HG03432 (cell line): Measurements from ENCODE around the gene NGEF.
"Not testable (repeated sequence)": the region's sequence is repeated elsewhere in the genome, so short reads cannot be mapped to it uniquely, and the experiment has no call there.

Experiments used
- ATAC-seq: cut with Tn5 transposase; IDR thresholded peaks from one replicate; pipeline ENCODE4 v1.9.1; 2021; ENCODE audit warnings: mild to moderate bottlenecking, moderate library complexity; ENCODE audit not compliant: unreplicated experiment

NGEF gene

DNA sequence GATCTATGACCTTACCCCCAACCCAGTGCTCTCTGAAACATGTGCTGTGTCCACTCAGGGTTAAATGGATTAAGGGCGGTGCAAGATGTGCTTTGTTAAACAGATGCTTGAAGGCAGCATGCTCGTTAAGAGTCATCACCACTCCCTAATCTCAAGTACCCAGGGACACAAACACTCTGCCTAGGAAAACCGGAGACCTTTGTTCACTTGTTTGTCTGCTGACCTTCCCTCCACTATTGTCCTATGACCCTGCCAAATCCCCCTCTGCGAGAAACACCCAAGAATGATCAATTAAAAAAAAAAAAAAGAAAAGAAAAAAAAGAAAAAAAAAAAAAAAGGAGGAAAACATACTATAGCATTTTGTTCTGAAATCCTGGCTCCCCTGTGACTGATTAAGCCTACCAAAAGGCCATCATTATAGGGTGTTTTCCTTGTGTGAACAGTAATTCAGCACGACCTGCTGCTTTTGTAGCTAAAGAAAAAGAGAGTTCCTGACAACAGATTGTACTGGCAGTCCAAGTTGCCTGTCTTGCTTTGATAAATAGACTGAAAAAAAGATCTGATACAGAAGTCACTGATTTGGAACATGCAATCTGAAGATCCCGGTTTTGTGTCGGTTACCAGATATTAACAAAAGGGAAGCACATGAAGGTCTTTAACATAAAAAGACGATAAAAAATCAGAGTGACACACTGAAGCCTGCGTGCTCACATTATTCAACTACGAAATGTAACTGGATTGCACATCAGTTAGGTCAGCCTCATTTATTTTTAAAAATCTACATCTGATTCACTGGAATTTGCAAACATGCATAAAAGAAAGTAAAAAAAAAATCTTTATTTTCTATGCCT lies 106.0 kb downstream of the NGEF start:
- not testable (repeated sequence) for ATAC-seq

DNA sequence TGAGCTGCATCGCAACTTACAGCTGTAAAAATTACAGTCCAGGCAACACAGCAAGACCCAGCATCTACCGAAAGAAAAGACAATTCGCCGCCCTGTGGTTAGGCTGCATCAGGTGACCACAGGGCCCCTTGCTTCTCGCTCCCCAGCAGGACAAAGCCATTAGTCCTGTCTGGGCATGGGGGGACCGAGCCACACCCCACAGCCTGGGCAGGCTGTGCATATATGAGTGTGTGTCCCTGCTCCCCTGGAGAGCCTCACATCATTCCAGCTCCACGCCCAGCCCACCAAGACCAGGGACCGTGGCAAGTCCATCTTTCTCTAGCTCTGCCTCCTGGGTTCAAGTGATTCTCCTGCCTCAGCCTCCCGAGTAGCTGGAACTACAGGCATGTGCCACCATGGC lies 109.1 kb downstream of the NGEF start:
- ATAC-seq: no peak

DNA sequence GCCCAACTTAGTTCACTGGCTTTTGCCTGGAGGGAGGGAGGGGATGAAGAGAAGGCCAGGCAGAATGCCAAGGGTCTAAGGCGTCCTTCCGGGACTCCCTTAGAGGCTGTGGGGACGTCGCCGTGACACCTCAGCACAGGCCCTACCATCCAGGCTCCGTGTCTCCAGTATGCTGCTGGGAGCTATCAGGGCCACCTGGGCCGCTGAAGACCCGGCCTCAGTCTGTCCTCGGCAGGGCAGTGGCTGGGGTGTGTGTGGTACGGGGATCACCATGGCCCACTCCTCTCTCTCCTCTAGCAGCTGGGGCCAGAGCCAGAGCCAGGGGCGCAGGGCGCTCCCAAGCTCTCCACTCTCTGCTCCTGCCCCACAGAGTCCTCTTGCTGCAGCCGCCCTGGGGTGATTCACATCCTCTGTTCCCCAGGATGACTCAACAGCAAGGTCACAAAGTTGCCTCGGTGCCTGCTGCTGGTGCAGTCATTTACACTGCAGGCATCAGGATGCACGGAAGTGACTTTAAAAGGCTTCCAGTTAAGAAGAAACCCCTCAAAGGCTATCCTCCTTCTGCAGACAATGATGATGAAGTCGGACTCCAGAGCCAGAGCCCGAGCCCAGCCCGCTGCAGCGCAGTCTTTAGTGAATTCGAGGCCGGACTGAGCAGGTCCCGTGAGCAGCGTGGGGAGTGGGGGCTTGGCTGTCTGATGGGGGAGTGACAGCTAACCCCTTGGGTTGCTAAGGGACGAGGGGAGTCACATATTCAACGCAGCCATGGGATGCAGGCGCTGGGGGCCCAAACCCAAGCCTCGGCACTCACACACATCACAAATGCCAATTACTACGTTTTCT lies 111.1 kb downstream of the NGEF start:
- ATAC-seq: no peak

DNA sequence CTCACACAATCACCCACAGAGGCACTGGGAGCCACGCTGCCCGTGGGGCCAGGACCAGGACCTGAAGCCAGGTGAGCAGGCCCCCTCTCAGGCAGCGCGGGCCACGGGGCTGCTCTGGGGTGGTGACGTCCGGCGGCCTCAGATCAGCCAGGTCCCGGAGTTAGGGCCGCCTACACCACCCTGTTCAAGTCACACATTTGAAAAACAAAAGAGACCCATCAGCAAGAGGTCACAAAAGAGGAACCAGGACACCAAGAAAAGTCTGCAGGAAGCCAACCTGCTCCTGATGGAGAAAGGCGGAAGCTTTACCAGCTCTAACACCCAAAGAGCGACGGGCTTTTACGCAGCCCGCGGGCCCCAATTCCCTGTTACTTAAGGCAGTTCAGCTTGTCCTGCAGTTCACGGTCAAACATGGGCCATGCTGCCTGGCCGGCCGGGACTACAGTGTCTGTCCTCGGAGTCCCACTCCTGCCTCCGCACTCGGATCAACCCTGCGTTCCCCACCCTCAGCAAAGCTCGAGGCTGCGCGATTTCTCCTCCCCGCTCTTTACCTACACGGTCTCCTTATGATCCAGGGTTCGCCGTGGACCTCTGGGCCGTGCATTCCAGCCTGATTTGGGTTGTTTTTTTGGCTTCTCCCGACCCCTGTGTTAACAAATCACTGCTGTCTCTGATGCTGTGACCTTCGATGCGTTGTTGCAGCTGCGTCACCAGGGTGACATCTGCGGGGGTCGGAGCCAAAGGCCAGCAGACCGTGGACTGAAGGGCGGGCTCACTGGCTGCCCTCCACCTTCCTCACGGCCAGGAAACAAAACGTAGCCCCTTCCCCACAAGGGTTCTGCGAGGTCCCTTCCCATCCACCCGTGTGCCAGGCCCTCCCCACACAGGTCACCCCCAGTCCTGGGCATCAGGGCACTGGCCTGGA lies 112.0 kb downstream of the NGEF start:
- no peak for ATAC-seq

DNA sequence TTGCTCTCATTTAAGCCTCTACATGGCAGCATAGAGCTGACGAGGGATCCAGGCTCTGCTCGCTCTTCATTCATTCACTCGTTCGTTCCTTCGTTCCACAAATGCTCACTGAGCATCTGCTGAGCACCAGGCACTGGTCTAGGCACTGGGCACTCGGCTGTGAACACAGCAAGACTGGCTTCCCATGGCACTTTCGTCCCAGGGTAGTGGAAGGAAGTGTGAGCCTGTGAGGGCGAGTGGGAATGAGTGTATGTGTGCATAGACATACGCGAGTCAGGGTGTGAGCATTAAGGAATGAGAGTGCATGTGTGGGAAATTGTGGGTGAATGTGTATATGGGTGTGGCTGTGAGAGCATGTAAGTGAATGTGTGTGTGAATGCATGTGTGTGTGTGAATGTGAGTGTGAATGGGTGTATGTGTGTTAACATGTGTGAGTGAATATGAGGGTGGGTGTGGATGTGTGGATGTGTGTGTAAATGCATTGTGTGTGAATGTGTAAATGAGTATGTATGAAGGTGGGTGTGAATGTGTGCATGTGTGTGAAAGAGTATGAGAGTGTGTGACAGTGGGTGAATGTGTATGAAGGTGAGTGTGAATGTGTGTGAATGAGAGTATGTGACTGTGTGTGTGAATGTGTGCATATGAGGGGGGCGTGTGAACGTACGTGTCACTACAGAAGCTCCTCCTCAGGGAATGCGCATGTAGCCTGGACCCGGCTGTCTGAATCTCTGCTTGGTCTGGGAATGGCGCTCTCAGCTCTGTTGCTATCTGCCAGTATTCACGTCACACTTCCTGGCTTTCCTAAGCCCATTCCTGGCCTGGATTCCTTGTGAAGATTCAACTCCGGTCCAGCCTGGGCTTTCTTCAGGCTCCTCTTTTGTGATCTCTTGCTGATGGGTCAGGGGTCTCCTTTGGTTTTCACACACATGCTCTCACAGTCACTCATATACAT lies 114.2 kb downstream of the NGEF start:
- no peak for ATAC-seq

DNA sequence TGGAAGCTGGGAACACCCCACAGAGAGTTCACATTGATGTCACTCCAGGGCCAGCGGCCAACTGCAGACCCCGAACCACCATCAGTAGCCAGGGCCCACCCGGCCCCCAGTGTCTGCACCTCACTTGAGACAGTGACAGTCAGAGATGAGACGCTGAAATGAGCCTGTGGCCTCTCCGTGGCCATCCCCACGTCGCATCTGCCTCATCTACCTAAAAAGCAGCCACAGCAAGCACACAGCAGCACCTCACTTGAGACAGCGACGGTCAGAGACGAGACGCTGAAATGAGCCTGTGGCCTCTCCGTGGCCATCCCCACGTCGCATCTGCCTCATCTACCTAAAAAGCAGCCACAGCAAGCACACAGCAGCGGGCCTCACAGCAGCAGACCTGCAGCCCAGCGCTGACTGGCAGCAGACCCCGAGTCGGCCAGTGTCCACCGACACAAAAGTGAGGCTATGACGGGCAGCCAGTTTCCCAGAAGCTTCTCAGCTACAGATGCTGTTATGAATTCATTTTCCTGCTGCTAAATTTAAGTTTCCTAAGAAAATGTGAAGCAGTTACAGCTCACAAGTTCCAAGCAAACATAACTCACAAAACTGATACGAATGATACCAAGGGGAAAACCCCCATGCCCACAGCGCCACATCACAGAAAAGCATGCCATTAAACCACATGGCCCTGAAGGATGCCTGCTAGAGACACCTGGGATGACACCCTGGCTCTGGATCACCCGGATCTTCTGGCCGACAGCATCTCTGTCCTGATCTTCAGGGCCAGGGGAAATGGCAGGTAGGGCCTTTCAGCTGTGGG lies 115.3 kb downstream of the NGEF start:
- ATAC-seq: no peak

DNA sequence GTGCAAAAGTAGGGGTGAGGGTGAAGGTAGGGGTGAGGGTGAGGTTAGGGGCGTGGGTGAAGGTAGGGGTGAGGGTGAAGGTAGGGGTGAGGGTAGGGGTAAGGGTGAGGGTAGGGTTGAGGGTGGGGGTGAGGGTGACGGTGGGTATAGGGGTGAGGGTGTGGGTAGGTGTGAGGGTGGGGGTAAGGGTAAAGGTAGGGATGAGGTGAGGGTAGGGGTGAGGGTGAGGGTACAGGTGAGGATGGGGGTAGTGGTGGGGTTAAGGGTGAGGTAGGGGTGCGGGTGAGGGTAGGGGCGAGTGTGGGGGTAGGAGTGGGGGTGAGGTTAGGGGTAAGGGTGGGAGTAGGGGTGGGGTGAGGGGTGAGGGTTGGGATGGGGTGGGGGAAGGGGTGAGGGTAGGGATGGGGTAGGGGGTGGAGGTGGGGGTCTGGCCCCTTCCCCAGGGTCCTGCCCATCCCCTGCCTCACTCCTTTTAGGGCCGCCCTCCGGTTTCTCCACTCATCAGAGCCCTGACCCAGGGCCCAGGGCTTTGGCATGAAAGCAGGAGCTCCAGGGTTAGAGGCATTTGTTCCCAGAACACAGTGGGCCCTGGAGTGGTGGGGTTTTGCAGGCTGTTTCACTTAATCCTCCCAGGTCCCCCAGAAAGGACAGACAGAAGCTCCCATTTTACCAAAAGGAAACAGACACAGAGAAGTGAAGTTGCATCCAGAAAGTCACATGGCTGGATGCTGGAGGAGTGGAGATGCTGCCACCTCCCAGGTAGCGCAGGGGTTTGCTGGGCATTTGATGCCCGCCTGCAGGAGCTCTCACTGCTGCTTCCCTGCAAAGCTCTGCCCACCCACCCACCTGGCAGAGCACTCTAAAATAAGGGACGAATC lies 116.1 kb downstream of the NGEF start:
- ATAC-seq: no peak

DNA sequence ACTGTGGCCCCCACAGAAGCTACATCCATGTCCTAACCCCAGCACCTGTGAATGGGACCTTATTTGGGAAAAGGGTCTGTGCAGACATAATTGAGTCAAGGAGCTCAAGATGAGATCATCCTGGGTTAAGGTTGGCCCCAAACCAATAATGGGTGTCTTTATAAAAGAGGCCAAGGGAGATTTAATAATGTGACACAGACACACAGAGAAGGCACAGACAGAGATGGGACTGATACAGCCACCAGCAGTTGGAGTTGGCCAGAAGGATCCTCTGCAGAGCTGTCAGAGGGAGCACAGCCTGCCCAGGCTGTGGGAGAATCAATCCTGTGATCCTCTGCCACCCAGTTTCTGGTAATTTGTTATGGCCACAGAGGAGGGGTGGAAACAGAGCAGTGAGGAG lies 116.9 kb downstream of the NGEF start:
- ATAC-seq: no peak

DNA sequence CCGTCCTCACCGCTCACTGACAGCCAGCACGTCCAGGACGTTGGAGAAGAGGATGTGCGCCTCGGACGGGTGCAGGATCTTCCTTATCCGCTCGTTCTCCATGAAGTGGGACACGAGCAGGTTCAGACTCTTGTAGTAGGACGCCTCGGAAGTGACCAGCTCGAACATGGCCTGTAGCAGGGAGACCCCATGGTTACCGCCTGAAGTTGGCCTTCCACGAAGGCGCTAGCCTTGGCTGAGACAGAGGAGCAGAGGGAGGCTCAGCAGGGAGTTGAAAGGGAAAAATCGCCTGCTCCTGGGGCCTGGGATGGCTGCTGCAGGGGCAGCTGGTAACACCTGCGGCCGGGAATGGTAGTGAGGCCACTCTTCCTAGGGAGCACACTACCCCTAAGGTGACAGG lies 118.3 kb downstream of the NGEF start:
- ATAC-seq: no peak

DNA sequence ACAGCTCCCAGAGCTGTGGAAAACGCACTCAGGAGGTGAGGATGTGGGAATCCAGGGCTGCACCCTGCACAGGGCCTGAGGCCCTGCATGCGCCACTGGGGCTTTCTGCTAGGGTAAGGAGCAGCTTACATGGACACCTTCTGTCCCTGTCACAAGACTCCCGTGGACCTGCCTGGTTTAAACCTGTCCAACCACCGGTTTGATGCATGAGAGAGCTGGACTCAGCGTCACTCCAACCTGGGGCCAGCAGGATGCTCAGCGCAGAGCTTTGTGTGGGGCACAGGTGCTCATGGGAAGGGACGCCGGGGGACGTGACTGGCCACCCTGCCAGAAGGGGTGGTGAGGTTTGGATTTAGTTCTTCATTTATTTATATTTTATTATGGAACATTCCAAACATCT lies 118.8 kb downstream of the NGEF start:
- no peak for ATAC-seq

DNA sequence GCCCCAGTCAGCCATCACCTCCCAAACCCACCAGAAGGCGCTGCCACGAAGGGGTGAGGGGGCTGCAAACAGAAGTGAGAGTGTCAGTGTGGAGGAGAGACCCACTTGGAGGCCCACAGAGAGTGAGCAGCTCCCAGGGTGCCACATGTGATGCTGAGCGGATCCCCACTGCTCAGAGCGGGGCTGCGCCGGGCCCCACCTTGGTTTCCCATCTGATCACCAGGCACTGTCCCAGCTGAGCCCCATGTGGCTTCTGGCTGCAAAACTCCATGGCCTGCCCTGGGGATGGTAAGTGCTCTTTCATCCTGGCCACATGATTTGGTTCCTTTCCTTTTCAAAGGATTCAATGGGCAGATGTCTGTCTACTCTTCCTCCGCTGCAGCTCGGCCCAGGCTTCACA lies 119.2 kb downstream of the NGEF start:
- ATAC-seq: no peak

DNA sequence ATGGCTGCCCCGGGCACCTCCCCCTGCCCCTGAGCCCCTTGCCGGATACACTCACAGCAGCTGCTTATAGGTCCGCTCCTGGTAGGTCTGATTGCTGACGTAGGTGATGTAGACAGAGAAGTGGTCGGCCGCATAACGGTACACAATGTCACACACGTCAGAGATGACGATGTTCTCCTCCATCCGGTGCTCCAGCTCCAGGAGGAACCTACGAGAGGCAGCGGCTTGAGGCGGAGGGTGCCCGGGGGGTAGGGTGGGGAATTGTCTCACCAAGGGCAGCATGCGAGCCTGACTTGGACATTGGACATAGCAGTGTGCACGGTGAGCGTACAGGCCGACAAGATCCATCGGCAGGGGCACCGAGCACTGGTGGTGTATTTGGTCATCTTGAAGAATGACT lies 120.2 kb downstream of the NGEF start:
- no peak for ATAC-seq

DNA sequence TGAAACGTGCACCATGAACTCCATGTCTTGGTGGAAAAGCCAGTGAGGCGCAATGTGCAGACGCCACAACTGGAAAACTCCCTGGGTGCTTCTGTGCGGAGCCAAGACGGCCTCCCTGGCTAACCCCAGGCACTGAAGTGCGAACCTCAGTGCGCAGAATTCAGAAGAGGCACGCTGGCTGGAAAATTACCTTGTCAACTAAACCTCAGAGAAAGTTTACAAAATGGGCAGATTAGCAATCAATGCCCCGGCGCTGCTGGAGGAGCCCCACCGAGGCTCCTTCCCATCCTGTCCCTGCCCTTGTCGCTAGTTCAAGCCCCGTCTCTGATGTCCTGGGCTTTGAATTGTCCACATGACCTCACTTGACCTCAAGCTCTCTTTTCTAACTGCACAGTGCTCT lies 120.8 kb downstream of the NGEF start:
- no peak for ATAC-seq

DNA sequence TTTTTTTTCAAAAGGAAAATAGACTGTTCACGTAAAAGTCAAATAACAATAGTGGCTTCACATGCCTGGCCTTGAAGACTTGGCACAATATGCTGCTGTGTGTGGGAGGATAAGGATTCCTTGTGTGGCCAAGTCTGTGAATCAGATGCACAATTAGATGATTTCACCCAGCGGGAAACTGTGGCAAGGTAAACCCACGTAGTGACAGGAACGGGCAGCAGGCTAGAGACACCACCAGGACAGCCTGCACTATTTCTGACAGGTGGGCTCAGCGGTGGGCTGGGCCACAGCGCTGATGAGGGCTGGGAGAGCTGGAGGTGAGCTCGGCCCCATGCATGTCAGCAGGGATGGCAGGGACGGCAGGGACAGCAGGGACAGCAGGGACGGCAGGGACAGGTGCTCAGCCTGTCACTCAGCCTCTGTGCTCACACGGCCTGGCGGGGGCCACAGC lies 121.4 kb downstream of the NGEF start:
- ATAC-seq: no peak

DNA sequence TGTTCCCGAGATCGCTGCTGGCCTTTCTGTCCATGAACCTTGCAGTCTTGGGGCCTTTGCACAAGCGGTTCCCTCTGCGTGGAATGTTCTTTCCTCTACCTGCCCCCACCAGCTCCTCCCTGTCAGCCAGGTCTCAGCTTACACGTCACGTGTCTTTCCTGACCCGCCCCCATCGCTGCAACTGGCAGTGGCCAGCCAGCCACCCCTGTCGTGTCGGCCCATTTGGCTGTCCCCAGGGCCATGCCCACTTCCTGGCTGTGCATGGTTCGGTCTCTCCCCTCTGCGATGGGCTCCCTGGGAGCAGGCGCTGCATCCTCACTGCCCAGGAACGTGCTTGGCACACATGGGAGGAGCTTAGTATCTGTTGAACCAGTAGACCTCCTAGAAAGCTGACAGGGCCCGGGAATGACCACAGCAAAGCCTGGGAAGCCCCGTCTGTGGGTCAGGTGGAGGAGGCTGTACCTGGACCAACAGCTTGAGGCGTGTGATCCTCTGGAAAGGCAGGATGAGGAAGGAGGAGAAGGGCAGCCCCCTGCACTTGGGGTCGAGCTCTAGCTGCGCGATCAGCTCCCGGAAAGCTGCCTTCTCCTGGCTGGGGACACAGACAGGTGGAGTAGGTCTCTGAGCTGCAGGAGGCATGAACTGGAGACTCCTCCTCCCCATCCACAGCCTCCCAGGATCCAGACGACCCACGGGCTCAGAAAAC lies 122.0 kb downstream of the NGEF start:
- no peak for ATAC-seq

DNA sequence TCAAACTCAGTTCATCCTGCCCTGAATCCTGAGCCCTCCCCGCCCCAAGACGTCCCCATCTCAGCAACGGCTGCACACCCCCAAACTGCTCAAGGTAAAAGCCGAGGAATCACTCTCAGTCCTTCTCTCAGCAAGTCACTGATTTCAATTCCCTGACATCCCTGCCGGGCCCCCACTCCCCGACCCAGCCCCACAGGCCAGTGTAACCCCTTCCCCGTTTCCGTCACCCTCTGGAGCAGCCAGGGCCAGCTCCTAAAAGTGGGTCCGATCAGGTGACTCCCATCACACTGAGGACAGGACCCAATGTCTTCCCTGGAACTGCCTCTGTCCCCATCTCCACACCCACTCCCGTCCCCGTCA lies 122.5 kb downstream of the NGEF start:
- ATAC-seq: no peak

DNA sequence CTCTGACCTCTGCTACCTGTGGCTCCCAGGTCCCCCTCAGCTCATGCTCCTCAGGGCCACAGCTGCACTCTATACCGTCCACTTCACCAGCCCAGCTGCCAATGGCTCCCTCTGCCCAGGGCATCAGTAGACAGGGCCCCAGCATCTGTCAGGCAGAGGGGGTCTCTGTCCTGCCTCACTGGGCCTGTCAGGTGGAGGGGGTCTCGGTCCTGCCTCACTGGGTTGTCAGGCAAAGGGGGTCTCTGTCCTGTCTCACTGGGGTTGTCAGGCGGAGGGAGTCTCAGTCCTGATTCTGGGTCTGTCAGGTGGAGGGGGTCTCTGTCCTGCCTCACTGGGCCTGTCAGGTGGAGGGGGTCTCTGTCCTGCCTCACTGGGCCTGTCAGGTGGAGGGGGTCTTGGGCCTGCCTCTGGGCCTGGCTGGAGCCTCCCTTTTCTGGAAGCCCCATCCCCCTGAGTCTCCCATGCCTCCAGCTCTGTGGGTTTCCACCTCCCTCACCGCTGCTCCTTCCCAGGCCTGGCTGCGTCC lies 123.1 kb downstream of the NGEF start:
- ATAC-seq: no peak
